Natural killer cell (primary cell): Measurements from ENCODE around the gene ARHGAP33. TPM values are rescaled to one million over a fixed set of nuclear protein-coding genes. Genes with fewer than 3 reads are reported as not detected.
A peak's percentile ranks its signal among the peaks of the same experiment; 100 is the strongest.

Source experiments
- ATAC-seq, 3 donors: fragments of 150-1000 bp in 2 of 3; fragments of 200-7000 bp in 1 of 3; cut with Tn5 transposase; 1 replicate in 1 of 3; 2 replicates in 2 of 3; pipeline ENCODE4 v1.10.0; 2021; ENCODE audit warnings: mild to moderate bottlenecking in 2 of 3, moderate library complexity in 2 of 3
- DNase-seq, 2 donors: peaks; one replicate each; pipeline versions ENCODE4 v3.0.0 to v3.0.0-alpha.2; 2013 to 2021; ENCODE audit warnings: mixed read lengths in 1 of 2
- H3K27ac ChIP-seq: one replicate; pipeline ENCODE4 v1.5.1; 2013; ENCODE audit warnings: mild to moderate bottlenecking, low read length
- H3K27me3 ChIP-seq: one replicate; pipeline ENCODE4 v1.6.1; 2013; ENCODE audit warnings: low read length; ENCODE audit not compliant: control insufficient read depth, insufficient read depth
- H3K36me3 ChIP-seq: one replicate; pipeline ENCODE4 v1.6.1; 2013; ENCODE audit warnings: low read length; ENCODE audit not compliant: control insufficient read depth, insufficient read depth
- H3K4me1 ChIP-seq: one replicate; pipeline ENCODE4 v1.6.1; 2013; ENCODE audit warnings: low read length; ENCODE audit not compliant: control insufficient read depth, insufficient read depth
- H3K4me3 ChIP-seq: one replicate; pipeline ENCODE4 v1.5.1; 2013; ENCODE audit warnings: low read length
- H3K9me3 ChIP-seq: one replicate; pipeline ENCODE4 v1.6.1; 2013; ENCODE audit warnings: low read length; ENCODE audit not compliant: control insufficient read depth, insufficient read depth
- H3K27ac Mint-ChIP-seq, 2 donors: one replicate each; pipeline ENCODE4 v1.8.0; 2022; ENCODE audit warnings: mild to moderate bottlenecking in 2 of 2, mixed read lengths in 2 of 2, moderate library complexity in 1 of 2
- H3K27me3 Mint-ChIP-seq, 2 donors: one replicate each; pipeline ENCODE4 v1.8.0; 2022; ENCODE audit warnings: low read depth in 2 of 2, mixed read lengths in 2 of 2
- H3K36me3 Mint-ChIP-seq: one replicate; pipeline ENCODE4 v1.8.0; 2022; ENCODE audit warnings: mixed read lengths
- H3K4me1 Mint-ChIP-seq, 2 donors: one replicate each; pipeline ENCODE4 v1.8.0; 2022; ENCODE audit warnings: mixed read lengths in 2 of 2
- H3K4me3 Mint-ChIP-seq: one replicate; pipeline ENCODE4 v1.8.0; 2022; ENCODE audit warnings: mild to moderate bottlenecking, moderate library complexity, mixed read lengths
- H3K9me3 Mint-ChIP-seq, 2 donors: one replicate each; pipeline ENCODE4 v1.8.0; 2022; ENCODE audit warnings: mixed read lengths in 2 of 2
- CTCF ChIP-seq: fragments of 200-600 bp; IDR thresholded peaks from one replicate; pipeline ENCODE4 v1.8.0; 2022; ENCODE audit warnings: antibody characterized with exemption
- WGBS: methylation state at CpG from one replicate; pipeline ENCODE4 v1.1.7; 2013; ENCODE audit warnings: missing lambda C conversion rate; ENCODE audit not compliant: insufficient coverage; 5-methylcytosine and 5-hydroxymethylcytosine counted together
- intact Hi-C: fragments of 100-400 bp; cut with micrococcal nuclease; formaldehyde crosslinking; loops from one replicate; pipeline ENCODE4 v1.14.2; 2022
- total RNA-seq, 4 donors: library from RNA; stranded (reverse); fragments of 120-200 nt in 1 of 4; gene quantifications; one replicate each; pipeline versions ENCODE4 v1.2.3 to v1.2.4, GENCODE V29; 2013 to 2022

ARHGAP33 gene
- total RNA-seq, 3 donors from 2014 or later (not counting 1 experiment from before 2014, with no cell fraction given): 34.4 to 39.3 (median 37.5) TPM

DNA sequence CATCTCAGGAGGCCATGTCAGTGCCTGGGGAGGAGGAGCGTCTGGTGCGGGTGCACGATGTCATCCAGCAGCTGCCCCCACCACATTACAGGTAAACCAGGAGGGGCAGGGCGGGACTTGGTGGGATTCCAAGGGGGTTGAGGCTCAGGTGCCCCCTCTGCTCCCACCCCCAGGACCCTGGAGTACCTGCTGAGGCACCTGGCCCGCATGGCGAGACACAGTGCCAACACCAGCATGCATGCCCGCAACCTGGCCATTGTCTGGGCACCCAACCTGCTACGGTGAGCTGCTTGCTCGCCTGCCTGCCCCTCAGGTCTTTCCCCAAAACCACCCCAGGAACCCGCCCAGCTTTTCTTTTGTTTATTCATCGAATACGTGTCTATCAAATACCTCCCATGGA is 7.2 kb downstream of the ARHGAP33 start:
- peaks cover 7 to 10% of the 10 kb centered on the region in 2 donors for H3K4me1 Mint-ChIP-seq
- no peaks in the 10 kb centered on the region for H3K9me3 Mint-ChIP-seq
- H3K27me3 Mint-ChIP-seq: no peaks in the 10 kb centered on the region
- WGBS: 97% methylated on average over 12 of the region's 12 CpGs
- Histone ChIP-seq H3K4me3 (no peak overlapping the region), H3K36me3 (peaks cover 5% of the 10 kb centered on the region), H3K27ac (no peak overlapping the region), H3K27me3 (no peaks in the 10 kb centered on the region), H3K9me3 (no peaks in the 10 kb centered on the region), H3K4me1 (no peaks in the 10 kb centered on the region)
- no peak for TF ChIP-seq CTCF
- ATAC-seq (no peak), DNase-seq (no peak)
- no peak overlapping the region for H3K4me3 Mint-ChIP-seq
- H3K27ac Mint-ChIP-seq: no peak overlapping the region
- no peaks in the 10 kb centered on the region for H3K36me3 Mint-ChIP-seq
- intact Hi-C loops: no loop called here

- no peaks in the 10 kb centered on the region for H3K4me1 ChIP-seq
- no peaks in the 10 kb centered on the region for H3K9me3 ChIP-seq
- H3K27me3 ChIP-seq: no peaks in the 10 kb centered on the region
- 88% methylated on average over 28 of the region's 28 CpGs for WGBS
- H3K4me3 ChIP-seq: no peak overlapping the region
- peak overlapping the region in 1 of 2 donors; percentile 14 for H3K27ac Mint-ChIP-seq
- peaks cover 5% of the 10 kb centered on the region for H3K36me3 ChIP-seq
- H3K27ac ChIP-seq: no peak overlapping the region
- H3K27me3 Mint-ChIP-seq: no peaks in the 10 kb centered on the region
- H3K4me1 Mint-ChIP-seq: peaks cover 7 to 10% of the 10 kb centered on the region in 2 donors
- ATAC-seq (peak in 2 of 3 donors; percentile 29 to 61), DNase-seq (no peak)
- H3K9me3 Mint-ChIP-seq: no peaks in the 10 kb centered on the region
- TF ChIP-seq CTCF: no peak
- no peaks in the 10 kb centered on the region for H3K36me3 Mint-ChIP-seq
- intact Hi-C loops: no loop called here
- no peak overlapping the region for H3K4me3 Mint-ChIP-seq
These were observed 8.4 kb downstream of the ARHGAP33 start for GRCh38 chr19:35783469-35784434.

DNA sequence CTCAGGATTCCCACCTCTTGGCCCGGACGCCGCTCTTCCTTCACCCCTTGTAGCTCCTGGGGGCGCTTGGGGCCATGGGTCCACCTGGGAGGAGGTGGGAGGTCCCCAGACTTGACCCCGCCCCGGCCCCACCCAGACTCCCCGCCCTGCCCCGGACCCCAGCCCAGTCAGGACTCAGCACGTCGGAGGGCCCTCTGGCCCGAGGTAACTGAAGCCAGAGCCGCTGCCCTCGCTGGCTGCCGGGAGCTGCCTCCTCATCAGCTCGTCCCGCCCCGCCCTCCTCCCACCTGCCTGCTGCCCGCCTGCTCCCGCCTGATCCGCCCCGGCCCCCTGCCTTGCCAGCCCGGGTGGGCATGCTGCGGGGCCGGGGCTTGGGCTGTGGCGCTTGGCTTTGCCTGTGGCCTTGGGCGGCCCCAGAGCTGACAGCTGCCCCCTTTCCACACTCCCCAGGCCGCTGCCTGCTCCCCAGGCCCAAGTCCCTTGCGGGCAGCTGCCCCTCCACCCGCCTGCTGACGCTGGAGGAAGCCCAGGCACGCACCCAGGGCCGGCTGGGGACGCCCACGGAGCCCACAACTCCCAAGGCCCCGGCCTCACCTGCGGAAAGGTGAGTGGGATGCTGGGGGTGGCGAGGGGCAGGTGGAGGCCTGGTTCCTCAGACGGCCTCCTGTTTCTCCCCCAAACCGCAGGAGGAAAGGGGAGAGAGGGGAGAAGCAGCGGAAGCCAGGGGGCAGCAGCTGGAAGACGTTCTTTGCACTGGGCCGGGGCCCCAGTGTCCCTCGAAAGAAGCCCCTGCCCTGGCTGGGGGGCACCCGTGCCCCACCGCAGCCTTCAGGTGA is 9.4 kb downstream of the ARHGAP33 start:
- H3K4me1 Mint-ChIP-seq: peaks cover 7 to 10% of the 10 kb centered on the region in 2 donors
- H3K36me3 Mint-ChIP-seq: no peaks in the 10 kb centered on the region
- Histone ChIP-seq H3K27me3 (no peaks in the 10 kb centered on the region), H3K36me3 (peaks cover 5% of the 10 kb centered on the region), H3K9me3 (no peaks in the 10 kb centered on the region), H3K4me1 (no peaks in the 10 kb centered on the region), H3K4me3 (no peak overlapping the region), H3K27ac (no peak overlapping the region)
- DNase-seq: no peak
- H3K27ac Mint-ChIP-seq: no peak overlapping the region
- H3K4me3 Mint-ChIP-seq: no peak overlapping the region
- no peaks in the 10 kb centered on the region for H3K27me3 Mint-ChIP-seq
- intact Hi-C loops: no loop called here
- WGBS: 92% methylated on average over 45 of the region's 45 CpGs
- TF ChIP-seq CTCF: no peak
- no peak for ATAC-seq
- H3K9me3 Mint-ChIP-seq: no peaks in the 10 kb centered on the region
